Hepatocyte (in vitro differentiated cells): ENCODE measurements around the gene HACD2. TPM values are rescaled to one million over a fixed set of nuclear protein-coding genes. Genes with fewer than 3 reads are reported as not detected.

ENCODE experiments used
- DNase-seq: peaks from one replicate; pipeline ENCODE4 v3.0.0-alpha.2; 2016; ENCODE audit warnings: low spot score
- H2AFZ ChIP-seq: fragments of 200-600 bp; sonication (generic); 2 replicates; pipeline ENCODE4 v1.6.0; 2016; ENCODE audit warnings: antibody characterized with exemption, mild to moderate bottlenecking
- H3K27ac ChIP-seq: fragments of 200-600 bp; sonication (generic); 2 replicates; pipeline ENCODE4 v1.5.1; 2016; ENCODE audit warnings: mild to moderate bottlenecking
- H3K27me3 ChIP-seq: fragments of 200-600 bp; sonication (generic); 2 replicates; pipeline ENCODE4 v1.6.1; 2016
- H3K36me3 ChIP-seq: fragments of 200-600 bp; sonication (generic); replicated peaks from 2 replicates; pipeline ENCODE4 v1.5.1; 2016; ENCODE audit warnings: low read depth; ENCODE audit not compliant: insufficient read depth
- H3K4me1 ChIP-seq: fragments of 200-600 bp; sonication (generic); 2 replicates; pipeline ENCODE4 v1.5.1; 2016; ENCODE audit warnings: mild to moderate bottlenecking, moderate library complexity; ENCODE audit not compliant: insufficient read depth
- H3K4me2 ChIP-seq: fragments of 200-600 bp; sonication (generic); 2 replicates; pipeline ENCODE4 v1.6.0; 2016
- H3K4me3 ChIP-seq: fragments of 200-600 bp; sonication (generic); 2 replicates; pipeline ENCODE4 v1.5.1; 2016; ENCODE audit warnings: mild to moderate bottlenecking
- H3K79me2 ChIP-seq: fragments of 200-600 bp; sonication (generic); 2 replicates; pipeline ENCODE4 v1.6.0; 2017; ENCODE audit warnings: mild to moderate bottlenecking
- H3K9me2 ChIP-seq: fragments of 200-600 bp; sonication (generic); replicated peaks from 2 replicates; pipeline ENCODE4 v1.6.0; 2017; ENCODE audit warnings: mild to moderate bottlenecking; ENCODE audit not compliant: insufficient read depth
- H3K9me3 ChIP-seq: fragments of 200-600 bp; sonication (generic); 2 replicates; pipeline ENCODE4 v1.5.1; 2016; ENCODE audit warnings: low read depth, mild to moderate bottlenecking
- H4K20me1 ChIP-seq: fragments of 200-600 bp; sonication (generic); 2 replicates; pipeline ENCODE4 v1.6.0; 2016; ENCODE audit warnings: mild to moderate bottlenecking; ENCODE audit not compliant: insufficient read depth, poor library complexity, severe bottlenecking
- EZH2 ChIP-seq: fragments of 200-600 bp; sonication (generic); IDR thresholded peaks from 2 replicates; pipeline ENCODE4 v1.6.1; 2016; ENCODE audit warnings: antibody characterized with exemption, mild to moderate bottlenecking, borderline replicate concordance
- EZH2phosphoT487 ChIP-seq: fragments of 200-600 bp; sonication (generic); IDR thresholded peaks from one replicate; pipeline ENCODE4 v1.6.1; 2018; ENCODE audit warnings: antibody characterized with exemption, mild to moderate bottlenecking, low read depth, moderate library complexity; ENCODE audit not compliant: unreplicated experiment, severe bottlenecking
- WGBS: methylation state at CpG from one replicate; pipeline ENCODE4 v1.1.6; 2016; ENCODE audit warnings: low lambda C conversion rate; ENCODE audit errors: missing lambda C conversion rate; 5-methylcytosine and 5-hydroxymethylcytosine counted together
- polyA plus RNA-seq: library from polyadenylated mRNA; unstranded; fragments of >200 nt; fragmentation: Nextera tagmentation; extraction: Ambion mirVana; gene quantifications from 2 replicates; pipeline ENCODE4 v1.2.1, GENCODE V29; 2016
- total RNA-seq: library from RNA; depleted of rRNA; stranded (reverse); fragments of >200 nt; gene quantifications from 2 replicates; pipeline ENCODE4 v1.2.3, GENCODE V29; 2014
- TF ChIP-seq, protein P1 (sequence below): fragments of 200-600 bp; sonication (generic); IDR thresholded peaks from 2 replicates; pipeline ENCODE4 v1.5.1; 2016; ENCODE audit warnings: antibody characterized with exemption, mild to moderate bottlenecking; ENCODE audit not compliant: poor library complexity

HACD2 gene
- total and polyA plus RNA-seq, 2 experiments from 2014 or later, result 31.8 to 64.3 TPM

DNA sequence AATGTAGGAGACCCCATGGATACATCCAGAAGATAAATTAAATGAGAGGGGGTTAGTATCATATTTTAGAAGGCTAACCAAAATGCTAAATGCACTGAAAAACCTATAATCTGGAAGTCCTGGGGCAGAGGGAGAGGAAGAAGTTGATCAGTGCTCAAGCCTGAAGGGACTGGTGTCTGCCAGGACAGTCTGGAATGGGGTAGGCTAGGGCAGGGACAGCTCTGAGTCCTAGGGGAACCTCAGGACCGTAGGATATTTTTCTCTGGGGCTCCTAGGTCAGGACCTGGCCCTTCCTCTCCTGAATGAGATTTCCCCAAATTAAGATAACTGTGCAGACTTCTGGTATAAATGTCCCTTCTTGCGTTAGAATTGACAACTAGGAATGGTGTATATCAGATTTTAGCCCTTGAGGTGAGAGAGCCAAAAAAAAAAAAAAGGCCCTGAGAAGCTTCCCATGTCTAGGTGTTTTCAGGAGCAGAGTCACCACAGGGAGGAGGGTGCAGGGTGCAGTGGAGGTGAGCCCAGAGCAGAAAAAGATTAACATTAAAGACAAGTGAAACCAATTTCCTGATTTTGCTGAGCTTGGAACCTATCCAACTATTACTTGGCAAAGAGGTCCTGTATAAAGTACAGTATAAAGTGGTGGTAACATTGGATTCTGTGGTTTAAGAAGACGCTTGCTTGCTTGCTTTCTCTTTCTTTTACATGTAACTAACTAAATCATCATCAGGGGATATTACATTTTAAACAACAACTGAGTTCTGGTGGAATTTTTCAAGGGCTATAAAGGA lies 63.5 kb downstream of the HACD2 start:
- Histone ChIP-seq H3K27ac (no peak overlapping the region), H4K20me1 (peaks cover 4% of the 10 kb centered on the region), H3K4me1 (no peaks in the 10 kb centered on the region), H2AFZ (no peak overlapping the region), H3K9me3 (no peaks in the 10 kb centered on the region), H3K36me3 (no peaks in the 10 kb centered on the region), H3K4me3 (no peak overlapping the region), H3K79me2 (no peaks in the 10 kb centered on the region), H3K4me2 (no peak overlapping the region), H3K9me2 (no peaks in the 10 kb centered on the region), H3K27me3 (no peaks in the 10 kb centered on the region)
- WGBS, result 83% methylated on average over 3 of the region's 3 CpGs
- DNase-seq, result no peak
- TF ChIP-seq, protein P1, sequence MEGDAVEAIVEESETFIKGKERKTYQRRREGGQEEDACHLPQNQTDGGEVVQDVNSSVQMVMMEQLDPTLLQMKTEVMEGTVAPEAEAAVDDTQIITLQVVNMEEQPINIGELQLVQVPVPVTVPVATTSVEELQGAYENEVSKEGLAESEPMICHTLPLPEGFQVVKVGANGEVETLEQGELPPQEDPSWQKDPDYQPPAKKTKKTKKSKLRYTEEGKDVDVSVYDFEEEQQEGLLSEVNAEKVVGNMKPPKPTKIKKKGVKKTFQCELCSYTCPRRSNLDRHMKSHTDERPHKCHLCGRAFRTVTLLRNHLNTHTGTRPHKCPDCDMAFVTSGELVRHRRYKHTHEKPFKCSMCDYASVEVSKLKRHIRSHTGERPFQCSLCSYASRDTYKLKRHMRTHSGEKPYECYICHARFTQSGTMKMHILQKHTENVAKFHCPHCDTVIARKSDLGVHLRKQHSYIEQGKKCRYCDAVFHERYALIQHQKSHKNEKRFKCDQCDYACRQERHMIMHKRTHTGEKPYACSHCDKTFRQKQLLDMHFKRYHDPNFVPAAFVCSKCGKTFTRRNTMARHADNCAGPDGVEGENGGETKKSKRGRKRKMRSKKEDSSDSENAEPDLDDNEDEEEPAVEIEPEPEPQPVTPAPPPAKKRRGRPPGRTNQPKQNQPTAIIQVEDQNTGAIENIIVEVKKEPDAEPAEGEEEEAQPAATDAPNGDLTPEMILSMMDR, result no peak
- TF ChIP-seq EZH2phosphoT487, result no peak
- TF ChIP-seq EZH2, result no peak

DNA sequence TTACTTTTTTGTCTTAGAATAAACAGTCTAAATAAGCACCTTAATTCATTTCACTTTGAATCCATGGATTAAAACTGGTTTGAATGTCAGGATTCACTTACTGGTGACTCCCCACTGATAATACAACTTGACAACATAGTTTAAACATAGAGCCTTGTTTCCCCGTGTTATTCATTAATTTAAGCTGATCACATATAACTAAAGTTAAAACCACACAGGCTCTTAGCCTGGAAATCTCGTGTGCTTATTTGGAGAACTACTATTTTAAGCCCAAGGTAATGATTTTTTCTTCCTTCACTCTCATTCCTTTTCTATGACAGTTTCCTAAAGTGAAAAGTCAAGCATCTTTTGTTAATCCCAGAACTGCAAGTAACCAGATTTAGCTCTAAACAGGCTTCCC lies 64.2 kb downstream of the HACD2 start:
- Histone ChIP-seq H3K9me2 (no peaks in the 10 kb centered on the region), H3K27me3 (no peaks in the 10 kb centered on the region), H2AFZ (no peak overlapping the region), H3K36me3 (no peaks in the 10 kb centered on the region), H3K9me3 (no peaks in the 10 kb centered on the region), H4K20me1 (peaks cover 4% of the 10 kb centered on the region), H3K27ac (no peak overlapping the region), H3K4me3 (no peak overlapping the region), H3K79me2 (no peaks in the 10 kb centered on the region), H3K4me2 (no peak overlapping the region), H3K4me1 (no peaks in the 10 kb centered on the region)
- 48% methylated on average over 2 of the region's 2 CpGs for WGBS
- DNase-seq, result no peak
- no peak for TF ChIP-seq EZH2phosphoT487
- TF ChIP-seq EZH2, result no peak
- TF ChIP-seq, protein P1, result no peak

DNA sequence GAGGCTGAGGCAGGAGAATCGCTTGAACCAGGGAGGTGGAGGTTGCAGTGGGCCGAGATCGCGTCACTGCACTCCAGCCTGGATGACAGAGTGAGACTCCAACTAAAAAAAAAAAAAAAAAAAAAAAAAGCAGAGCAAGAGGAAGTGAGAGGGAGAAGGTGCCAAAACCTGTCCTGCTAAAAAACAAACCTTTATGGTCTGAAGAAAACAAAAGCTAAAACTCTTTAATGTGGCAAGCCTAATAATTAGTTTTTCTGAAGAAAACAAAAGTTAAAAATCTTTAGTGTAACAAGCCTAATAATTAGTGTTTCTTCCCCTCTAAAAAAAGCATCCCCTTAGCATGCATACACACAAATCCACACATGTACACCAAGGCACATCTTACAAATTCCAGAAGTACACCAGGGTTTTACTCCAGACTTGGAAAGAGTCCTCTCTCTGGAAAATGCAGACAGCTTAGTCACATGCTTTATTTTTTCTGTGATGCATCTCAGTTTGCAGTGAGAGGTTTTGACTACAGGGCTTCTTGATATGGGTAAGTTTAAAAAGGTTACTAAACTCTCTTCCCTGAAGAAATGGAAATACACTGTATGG lies 65.9 kb downstream of the HACD2 start:
- Histone ChIP-seq H3K4me2 (no peak overlapping the region), H3K9me2 (no peaks in the 10 kb centered on the region), H3K4me1 (no peaks in the 10 kb centered on the region), H3K4me3 (no peak overlapping the region), H3K27ac (no peak overlapping the region), H4K20me1 (peaks cover 4% of the 10 kb centered on the region), H3K79me2 (no peaks in the 10 kb centered on the region), H3K27me3 (no peaks in the 10 kb centered on the region), H3K9me3 (no peaks in the 10 kb centered on the region), H3K36me3 (no peaks in the 10 kb centered on the region), H2AFZ (no peak overlapping the region)
- WGBS, result 97% methylated on average over 4 of the region's 4 CpGs
- no peak for DNase-seq
- TF ChIP-seq EZH2phosphoT487 (no peak), EZH2 (no peak)
- TF ChIP-seq, protein P1, result no peak
